H9 (cell line): ENCODE results near the gene TCOF1. TPM values are rescaled to one million over a fixed set of nuclear protein-coding genes. Genes with fewer than 3 reads are reported as not detected.

Experiments
- DNase-seq: peaks from one replicate; pipeline ENCODE4 v3.0.0-alpha.2; 2017
- H2AFZ ChIP-seq: one replicate; pipeline ENCODE4 v1.6.1; 2013; ENCODE audit warnings: mild to moderate bottlenecking, low read length, control low read depth, moderate library complexity
- H2AK5ac ChIP-seq: 2 replicates; pipeline ENCODE4 v1.6.1; 2013; ENCODE audit warnings: low read length, control low read depth, mixed read lengths; ENCODE audit not compliant: insufficient read length
- H2BK120ac ChIP-seq: one replicate; pipeline ENCODE4 v1.6.1; 2013; ENCODE audit warnings: low read depth, mild to moderate bottlenecking, low read length, control low read depth, inconsistent platforms; ENCODE audit not compliant: poor library complexity, severe bottlenecking
- H2BK12ac ChIP-seq: 2 replicates; pipeline ENCODE4 v1.6.1; 2013; ENCODE audit warnings: low read length, control low read depth, mixed read lengths, low read depth; ENCODE audit not compliant: insufficient read length
- H2BK15ac ChIP-seq: 2 replicates; pipeline ENCODE4 v1.6.1; 2013; ENCODE audit warnings: low read depth, low read length, control low read depth
- H2BK20ac ChIP-seq: one replicate; pipeline ENCODE4 v1.6.1; 2013; ENCODE audit warnings: low read depth, mild to moderate bottlenecking, low read length, control low read depth, inconsistent platforms; ENCODE audit not compliant: poor library complexity, severe bottlenecking
- H2BK5ac ChIP-seq: 2 replicates; pipeline ENCODE4 v1.6.1; 2013; ENCODE audit warnings: low read length, control low read depth, mixed read lengths; ENCODE audit not compliant: insufficient read length
- H3K14ac ChIP-seq: 2 replicates; pipeline ENCODE4 v1.6.1; 2013; ENCODE audit warnings: low read length, control low read depth; ENCODE audit not compliant: insufficient read depth
- H3K18ac ChIP-seq: 2 replicates; pipeline ENCODE4 v1.6.1; 2013; ENCODE audit warnings: low read depth, mild to moderate bottlenecking, mixed read lengths, low read length, control low read depth; ENCODE audit not compliant: insufficient read length
- H3K23ac ChIP-seq: 2 replicates; pipeline ENCODE4 v1.6.1; 2013; ENCODE audit warnings: low read length, control low read depth, mixed read lengths, low read depth; ENCODE audit not compliant: insufficient read length
- H3K23me2 ChIP-seq: 2 replicates; pipeline ENCODE4 v1.6.1; 2013; ENCODE audit warnings: low read depth, mild to moderate bottlenecking, mixed read lengths, low read length, control low read depth; ENCODE audit not compliant: insufficient read length, poor library complexity, severe bottlenecking
- H3K27ac ChIP-seq: 2 replicates; pipeline ENCODE4 v1.5.1; 2013; ENCODE audit warnings: low read length, control low read depth, mixed read lengths, low read depth; ENCODE audit not compliant: insufficient read length
- H3K27me3 ChIP-seq: 2 replicates; pipeline ENCODE4 v1.6.1; 2013; ENCODE audit warnings: low read length, control low read depth, inconsistent platforms; ENCODE audit not compliant: insufficient read depth
- H3K4ac ChIP-seq: 2 replicates; pipeline ENCODE4 v1.6.1; 2013; ENCODE audit warnings: low read depth, mild to moderate bottlenecking, control low read depth, inconsistent platforms, low read length, moderate library complexity
- H3K4me1 ChIP-seq: 2 replicates; pipeline ENCODE4 v1.6.1; 2013; ENCODE audit warnings: low read length, control low read depth, inconsistent platforms; ENCODE audit not compliant: insufficient read depth
- H3K4me2 ChIP-seq: 2 replicates; pipeline ENCODE4 v1.6.1; 2013; ENCODE audit warnings: low read length, control low read depth, mixed read lengths; ENCODE audit not compliant: insufficient read length, insufficient read depth
- H3K56ac ChIP-seq: 2 replicates; pipeline ENCODE4 v1.6.1; 2013; ENCODE audit warnings: low read depth, mild to moderate bottlenecking, mixed read lengths, low read length, control low read depth; ENCODE audit not compliant: insufficient read length
- H3K79me1 ChIP-seq: 2 replicates; pipeline ENCODE4 v1.6.1; 2013; ENCODE audit warnings: low read depth, mild to moderate bottlenecking, moderate library complexity, low read length, control low read depth, inconsistent platforms; ENCODE audit not compliant: insufficient read depth, poor library complexity, severe bottlenecking
- H3K79me2 ChIP-seq: 2 replicates; pipeline ENCODE4 v1.6.1; 2013; ENCODE audit warnings: low read length, control low read depth, inconsistent platforms; ENCODE audit not compliant: insufficient read depth
- H3K9ac ChIP-seq: 2 replicates; pipeline ENCODE4 v1.6.1; 2013; ENCODE audit warnings: low read length, control low read depth, mixed read lengths; ENCODE audit not compliant: insufficient read length; ENCODE audit errors: extremely low read depth
- H3K9me3 ChIP-seq: one replicate; pipeline ENCODE4 v1.6.1; 2013; ENCODE audit warnings: low read depth, low read length, inconsistent platforms; ENCODE audit not compliant: control insufficient read depth
- H3T11ph ChIP-seq: one replicate; pipeline ENCODE4 v1.6.1; 2013; ENCODE audit warnings: mild to moderate bottlenecking, low read length, control low read depth, inconsistent platforms
- H4K20me1 ChIP-seq: one replicate; pipeline ENCODE4 v1.6.1; 2013; ENCODE audit not compliant: control insufficient read depth, insufficient read length, insufficient read depth
- H4K5ac ChIP-seq: 2 replicates; pipeline ENCODE4 v1.6.1; 2013; ENCODE audit warnings: low read depth, mild to moderate bottlenecking, mixed read lengths, low read length, control low read depth; ENCODE audit not compliant: insufficient read length
- H4K8ac ChIP-seq: replicated peaks from 2 replicates; pipeline ENCODE4 v1.6.1; 2013; ENCODE audit warnings: low read length, control low read depth, mixed read lengths, low read depth; ENCODE audit not compliant: insufficient read length
- H4K91ac ChIP-seq: 2 replicates; pipeline ENCODE4 v1.6.1; 2013; ENCODE audit warnings: low read depth, mild to moderate bottlenecking, moderate library complexity, mixed read lengths, low read length, control low read depth; ENCODE audit not compliant: insufficient read length
- H3K27ac Mint-ChIP-seq, 3 experiments: 2 replicates in 2 of 3; 3 replicates in 1 of 3; pipeline ENCODE4 v1.8.0; 2020 to 2021; ENCODE audit warnings: mixed read lengths in 3 of 3, mild to moderate bottlenecking in 1 of 3, moderate library complexity in 1 of 3
- H3K27me3 Mint-ChIP-seq: 2 replicates; pipeline ENCODE4 v1.8.0; 2021; ENCODE audit warnings: low read depth, mild to moderate bottlenecking, moderate library complexity, mixed read lengths
- H3K36me3 Mint-ChIP-seq, 3 experiments: 2 replicates in 2 of 3; 3 replicates in 1 of 3; pipeline ENCODE4 v1.8.0; 2020 to 2021; ENCODE audit warnings: low read depth in 3 of 3, mixed read lengths in 3 of 3; ENCODE audit not compliant: insufficient read depth in 1 of 3
- H3K4me1 Mint-ChIP-seq, 2 experiments: 2 replicates each; pipeline ENCODE4 v1.8.0; 2020; ENCODE audit warnings: mixed read lengths in 2 of 2
- H3K4me3 Mint-ChIP-seq, 2 experiments: 2 replicates in 1 of 2; 3 replicates in 1 of 2; pipeline ENCODE4 v1.8.0; 2020 to 2021; ENCODE audit warnings: mild to moderate bottlenecking in 2 of 2, mixed read lengths in 2 of 2, moderate library complexity in 1 of 2
- H3K9me3 Mint-ChIP-seq, 2 experiments: 2 replicates in 1 of 2; 3 replicates in 1 of 2; pipeline ENCODE4 v1.8.0; 2020; ENCODE audit warnings: mild to moderate bottlenecking in 2 of 2, mixed read lengths in 2 of 2, moderate library complexity in 1 of 2
- WGBS: extraction: QIAGEN DNeasy Blood & Tissue Kit; methylation state at CpG from one replicate; pipeline ENCODE4 v1.1.7; 2013; ENCODE audit warnings: missing lambda C conversion rate, low lambda C conversion rate, mixed read lengths; ENCODE audit not compliant: insufficient read length; ENCODE audit errors: extremely low coverage; 5-methylcytosine and 5-hydroxymethylcytosine counted together
- total RNA-seq: library from RNA; stranded (reverse); gene quantifications from 2 replicates; pipeline ENCODE4 v1.2.1, GENCODE V29; 2021
- TF ChIP-seq, protein P1 (sequence below): fragments of 200-600 bp; sonication (generic); conservative IDR thresholded peaks from 3 replicates; pipeline ENCODE4 v1.8.0; 2021; ENCODE audit warnings: antibody characterized with exemption, mild to moderate bottlenecking

TCOF1 gene
- total RNA-seq, 1 experiment from 2014 or later, result 128 TPM

DNA sequence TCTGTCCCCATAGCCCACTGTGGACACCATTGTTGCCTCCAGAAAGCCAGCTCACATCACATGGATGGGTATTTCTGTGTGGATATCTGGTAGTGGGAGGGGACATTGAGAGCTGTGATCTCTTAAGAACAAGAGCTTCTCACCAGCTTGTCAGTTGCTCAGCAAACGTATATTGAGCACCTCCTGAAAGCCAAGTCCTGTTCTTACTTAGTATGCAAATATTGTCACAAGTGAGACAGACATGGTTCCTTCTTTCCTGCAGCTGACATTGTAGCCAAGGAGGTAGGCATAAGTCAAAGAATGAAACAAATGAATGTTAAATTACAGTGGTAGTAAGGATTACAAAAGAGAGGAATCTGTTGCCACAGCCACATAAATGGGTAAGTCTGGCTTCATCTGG, 3.8 kb downstream of the TCOF1 start:
- H2BK120ac ChIP-seq, result no peak overlapping the region
- H3K14ac ChIP-seq, result no peak overlapping the region
- DNase-seq, result no peak
- no peak overlapping the region for H2BK12ac ChIP-seq
- Mint-ChIP-seq H3K27ac (no peak overlapping the region), H3K4me1 (peaks cover 11 to 14% of the 10 kb centered on the region in 2 experiments), H3K4me3 (no peak overlapping the region), H3K27me3 (peaks cover 1% of the 10 kb centered on the region; the same call in 1 of the 2 replicates), H3K9me3 (no peaks in the 10 kb centered on the region), H3K36me3 (peaks cover 36 to 75% (median 65%) of the 10 kb centered on the region in 3 experiments; a peak in 6 of 7 replicates)
- no peaks in the 10 kb centered on the region for H3K27me3 ChIP-seq
- H4K5ac ChIP-seq, result no peak overlapping the region
- H3K23me2 ChIP-seq, result peaks cover 4% of the 10 kb centered on the region
- no peak overlapping the region for H3K56ac ChIP-seq
- H3K4me2 ChIP-seq, result no peak overlapping the region
- no peak overlapping the region for H2AK5ac ChIP-seq
- no peak overlapping the region for H2BK20ac ChIP-seq
- no peak overlapping the region for H4K91ac ChIP-seq
- peaks cover 11% of the 10 kb centered on the region for H3K79me1 ChIP-seq
- H3K9me3 ChIP-seq, result no peaks in the 10 kb centered on the region
- H3K79me2 ChIP-seq, result peaks cover 21% of the 10 kb centered on the region; the same call in 1 of the 2 replicates
- peaks cover 5% of the 10 kb centered on the region for H4K20me1 ChIP-seq
- WGBS, result no CpG with 5 or more reads among the region's 1 CpG
- no peak overlapping the region for H2BK5ac ChIP-seq
- H3K4ac ChIP-seq, result no peak overlapping the region
- H3T11ph ChIP-seq, result no peak overlapping the region
- no peak overlapping the region for H3K9ac ChIP-seq
- H3K27ac ChIP-seq, result no peak overlapping the region
- H3K4me1 ChIP-seq, result no peaks in the 10 kb centered on the region
- H2BK15ac ChIP-seq, result no peak overlapping the region
- TF ChIP-seq, protein P1, sequence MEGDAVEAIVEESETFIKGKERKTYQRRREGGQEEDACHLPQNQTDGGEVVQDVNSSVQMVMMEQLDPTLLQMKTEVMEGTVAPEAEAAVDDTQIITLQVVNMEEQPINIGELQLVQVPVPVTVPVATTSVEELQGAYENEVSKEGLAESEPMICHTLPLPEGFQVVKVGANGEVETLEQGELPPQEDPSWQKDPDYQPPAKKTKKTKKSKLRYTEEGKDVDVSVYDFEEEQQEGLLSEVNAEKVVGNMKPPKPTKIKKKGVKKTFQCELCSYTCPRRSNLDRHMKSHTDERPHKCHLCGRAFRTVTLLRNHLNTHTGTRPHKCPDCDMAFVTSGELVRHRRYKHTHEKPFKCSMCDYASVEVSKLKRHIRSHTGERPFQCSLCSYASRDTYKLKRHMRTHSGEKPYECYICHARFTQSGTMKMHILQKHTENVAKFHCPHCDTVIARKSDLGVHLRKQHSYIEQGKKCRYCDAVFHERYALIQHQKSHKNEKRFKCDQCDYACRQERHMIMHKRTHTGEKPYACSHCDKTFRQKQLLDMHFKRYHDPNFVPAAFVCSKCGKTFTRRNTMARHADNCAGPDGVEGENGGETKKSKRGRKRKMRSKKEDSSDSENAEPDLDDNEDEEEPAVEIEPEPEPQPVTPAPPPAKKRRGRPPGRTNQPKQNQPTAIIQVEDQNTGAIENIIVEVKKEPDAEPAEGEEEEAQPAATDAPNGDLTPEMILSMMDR, result no peak
- no peak overlapping the region for H2AFZ ChIP-seq
- no peak overlapping the region for H3K23ac ChIP-seq
- no peak overlapping the region for H4K8ac ChIP-seq
- H3K18ac ChIP-seq, result no peak overlapping the region
